ENCODE data around the gene HOMER3.

Gene HOMER3

DNA sequence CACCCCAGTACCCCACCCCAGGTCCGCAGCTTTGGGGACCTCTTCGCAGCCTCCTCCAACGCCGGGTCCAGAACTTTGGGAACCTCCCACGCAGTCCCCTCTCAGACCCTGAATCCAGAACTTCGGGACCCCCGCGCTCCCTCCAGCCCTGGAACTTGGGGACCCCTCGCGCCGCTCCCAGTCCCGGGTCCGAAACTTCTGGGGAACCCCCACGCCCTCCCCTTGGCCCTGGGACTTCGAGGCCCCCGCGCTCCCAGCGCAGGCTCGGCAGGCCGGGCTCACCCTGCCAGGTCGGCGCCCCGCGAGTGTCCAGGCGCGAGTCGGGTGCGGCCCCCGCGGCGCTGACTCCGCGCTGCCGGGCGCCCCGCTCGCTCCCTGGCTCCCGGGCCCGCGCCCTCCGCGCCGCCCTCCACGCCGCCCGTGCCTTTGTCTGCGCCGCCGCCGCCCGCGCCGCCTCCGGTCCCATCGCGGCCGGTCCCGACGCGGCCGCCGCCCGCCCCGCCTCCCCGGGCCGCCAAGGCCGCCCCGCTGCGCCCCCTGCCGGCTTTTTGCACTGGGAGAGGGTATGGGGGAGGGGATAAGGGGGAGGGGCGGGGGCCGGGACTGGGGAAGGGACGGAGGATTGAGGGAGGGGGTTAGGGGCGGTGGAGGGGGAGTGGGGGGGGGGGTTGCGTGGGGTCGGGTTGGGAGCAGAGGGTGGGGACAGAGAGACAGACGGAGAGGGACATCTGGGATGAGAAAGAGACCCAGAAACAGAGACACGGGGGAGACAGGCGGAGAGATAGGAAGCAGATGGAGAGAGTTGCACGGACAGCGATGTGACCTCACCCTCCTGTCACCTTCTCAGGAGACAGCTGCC lies at the start of gene HOMER3:
HOMER3 (minus strand) TSS at position 449 of the 859 bp plus-strand sequence. CDS start 2,235 bp downstream, outside the sequence.
- in situ Hi-C loops (cut with MboI; ENCODE audit: low pct_unique_long_range_greater_than_20kb, low sequenced_read_pairs), result no loop called here
- DNase-seq, result peak; percentile 27

GRCh38 chr19:18990128-18990708 lies 49.2 kb upstream of the HOMER3 start:
- in situ Hi-C loops (cut with MboI; ENCODE audit: low pct_unique_long_range_greater_than_20kb, low sequenced_read_pairs), result no loop called here

DNA sequence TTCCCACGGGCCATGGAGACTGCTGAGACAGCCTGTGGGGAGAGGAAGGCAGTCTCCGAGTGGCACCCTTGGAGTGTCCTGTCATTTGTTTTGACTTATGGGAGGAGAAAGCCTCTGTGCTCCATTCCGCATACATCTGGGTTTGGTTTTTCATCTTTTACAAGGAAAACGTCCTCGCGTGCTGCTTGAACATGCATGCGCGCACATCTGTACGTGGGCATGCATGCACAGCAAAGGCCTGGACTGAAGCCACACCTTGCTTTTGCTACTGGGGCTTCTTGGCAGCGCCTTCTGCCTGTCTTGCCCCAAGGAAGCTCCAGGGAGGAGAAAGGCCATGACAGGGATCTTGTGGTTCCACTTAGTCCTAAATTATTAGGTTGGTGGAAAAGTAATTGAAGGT lies 48.3 kb upstream of the HOMER3 start:
- in situ Hi-C loops (cut with MboI; ENCODE audit: low pct_unique_long_range_greater_than_20kb, low sequenced_read_pairs), result no loop called here
- no peak for DNase-seq

More at GRCh38 chr19:18990128-18990708, 49.2 kb upstream of the HOMER3 start:
- no peak for DNase-seq

DNA sequence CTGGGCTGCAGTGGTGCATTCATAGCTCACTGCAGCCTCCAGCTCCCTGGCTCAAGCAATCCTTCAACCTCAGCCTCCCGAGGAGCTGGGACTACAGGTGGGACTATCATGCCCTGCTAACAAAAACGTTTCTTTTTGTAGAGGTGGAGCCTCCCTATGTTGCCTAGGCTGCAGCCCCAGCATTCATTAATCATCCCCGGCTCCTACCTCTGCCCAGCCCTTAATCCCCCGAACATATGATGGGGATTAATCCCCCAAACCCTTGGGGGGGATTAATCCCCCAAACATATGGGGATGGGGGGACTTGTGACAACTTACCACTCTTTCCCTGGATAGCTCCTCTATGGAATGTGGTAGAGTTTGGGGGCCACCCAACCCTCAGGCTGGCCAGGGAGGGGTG lies 46.4 kb upstream of the HOMER3 start:
- in situ Hi-C loops (cut with MboI; ENCODE audit: low pct_unique_long_range_greater_than_20kb, low sequenced_read_pairs), result no loop called here
- DNase-seq, result no peak

DNA sequence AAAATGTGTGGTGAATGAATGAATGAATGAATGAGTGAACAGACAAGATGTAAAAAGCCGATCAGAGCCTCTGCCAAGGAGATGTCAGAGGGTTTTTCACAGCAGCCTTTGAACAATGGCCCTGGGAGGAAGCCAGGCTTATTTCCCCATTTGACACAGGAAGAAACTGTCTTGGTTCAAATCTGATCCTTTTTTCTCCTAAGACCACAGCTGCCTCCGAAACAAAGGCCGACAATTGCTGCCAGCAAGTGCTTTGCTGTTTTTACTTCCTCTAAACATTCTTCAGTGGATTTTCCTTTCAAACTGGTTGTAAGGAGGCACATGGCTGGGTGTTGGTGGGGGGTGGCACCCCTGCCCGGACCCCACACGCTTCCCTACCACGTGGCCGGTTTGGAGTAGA lies 44.2 kb upstream of the HOMER3 start:
- in situ Hi-C loops (cut with MboI; ENCODE audit: low pct_unique_long_range_greater_than_20kb, low sequenced_read_pairs), result no loop called here
- peak; percentile 81 for DNase-seq

DNA sequence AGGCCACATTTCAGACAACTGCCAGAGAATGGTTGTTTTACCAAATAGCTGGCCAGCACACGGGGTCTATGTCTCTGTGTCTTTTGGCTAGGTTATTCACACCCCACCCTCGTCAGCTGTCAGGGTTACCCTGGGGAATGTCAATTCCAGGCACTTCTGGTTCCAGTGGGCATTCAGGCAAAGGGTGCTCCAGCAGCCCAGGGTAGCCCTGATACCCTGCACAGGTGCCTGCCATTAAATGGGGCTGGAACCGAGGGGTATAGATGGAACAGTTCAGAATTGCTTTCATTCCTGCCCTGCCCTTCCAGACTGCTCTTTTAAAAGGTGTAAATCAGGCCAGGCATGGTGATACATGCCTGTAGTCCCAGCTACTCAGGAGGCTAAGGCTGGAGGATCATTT lies 43.2 kb upstream of the HOMER3 start:
- no peak for DNase-seq
- in situ Hi-C loops (cut with MboI; ENCODE audit: low pct_unique_long_range_greater_than_20kb, low sequenced_read_pairs), result no loop called here

DNA sequence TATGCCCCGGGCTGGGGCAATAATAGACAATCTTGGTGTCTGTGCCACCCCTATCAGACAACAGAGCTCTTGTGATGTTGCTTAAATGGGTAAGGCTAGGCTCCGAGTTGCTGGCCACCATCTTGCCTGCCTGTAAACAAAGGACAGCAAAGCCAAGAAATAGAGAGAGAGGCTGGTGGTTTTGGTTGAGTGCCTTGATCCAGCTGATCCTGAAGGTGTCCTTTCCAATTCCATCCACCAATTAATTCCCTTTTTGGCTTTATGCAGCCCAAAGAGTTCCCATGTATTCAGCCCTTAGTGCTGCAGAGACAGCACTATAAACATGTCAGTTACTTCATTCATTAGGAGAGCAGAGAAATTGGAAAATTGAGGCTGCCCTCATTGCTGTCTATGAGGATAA lies 41.7 kb upstream of the HOMER3 start:
- DNase-seq, result no peak
- in situ Hi-C loops (cut with MboI; ENCODE audit: low pct_unique_long_range_greater_than_20kb, low sequenced_read_pairs), result no loop called here

- in situ Hi-C loops (cut with MboI; ENCODE audit: low pct_unique_long_range_greater_than_20kb, low sequenced_read_pairs), result no loop called here
- no peak for DNase-seq
Observed at GRCh38 chr19:18980432-18981020, 39.5 kb upstream of the HOMER3 start.

GRCh38 chr19:18978616-18979015 lies 37.6 kb upstream of the HOMER3 start:
- in situ Hi-C loops (cut with MboI; ENCODE audit: low pct_unique_long_range_greater_than_20kb, low sequenced_read_pairs), result no loop called here
- DNase-seq, result no peak

DNA sequence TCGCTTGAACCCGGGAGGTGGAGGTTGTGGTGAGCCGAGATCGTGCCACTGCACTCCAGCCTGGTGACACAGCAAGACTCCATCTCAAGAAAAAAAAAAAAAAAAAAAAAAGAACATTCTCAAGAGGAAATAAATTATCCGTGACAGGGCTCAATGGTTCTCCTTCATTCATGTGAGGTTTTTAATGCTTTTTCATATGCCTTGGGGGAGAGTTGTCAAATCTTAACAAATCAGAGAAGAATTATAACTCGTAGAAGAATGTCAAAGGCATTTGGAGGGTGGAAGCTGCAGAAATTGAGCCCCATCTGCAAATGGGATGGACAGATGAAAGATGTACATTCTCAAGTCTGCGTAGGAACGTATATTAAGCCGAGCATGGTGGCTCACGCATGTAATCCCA lies 34.9 kb upstream of the HOMER3 start:
- in situ Hi-C loops (cut with MboI; ENCODE audit: low pct_unique_long_range_greater_than_20kb, low sequenced_read_pairs), result no loop called here
- no peak for DNase-seq

DNA sequence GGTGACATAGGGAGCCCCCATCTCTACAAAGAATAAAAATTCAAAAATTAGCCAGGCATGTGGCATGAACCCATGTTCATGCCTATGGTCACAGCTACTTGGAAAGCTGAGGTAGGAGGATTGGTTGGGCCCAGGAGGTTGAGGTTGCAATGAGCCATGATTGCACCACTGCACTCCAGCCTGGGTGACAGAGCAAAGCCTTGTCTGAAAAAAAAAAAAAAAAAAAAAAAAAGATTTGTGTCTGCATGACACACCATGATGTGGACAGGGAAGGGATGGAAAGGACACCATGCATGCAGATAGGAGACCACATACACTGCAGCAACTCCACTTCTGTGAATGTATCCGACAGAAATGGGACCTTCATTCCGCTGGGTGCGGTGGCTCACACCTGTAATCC lies 34.0 kb upstream of the HOMER3 start:
- no peak for DNase-seq
- in situ Hi-C loops (cut with MboI; ENCODE audit: low pct_unique_long_range_greater_than_20kb, low sequenced_read_pairs), result no loop called here

- in situ Hi-C loops (cut with MboI; ENCODE audit: low pct_unique_long_range_greater_than_20kb, low sequenced_read_pairs), result no loop called here
- DNase-seq, result no peak
Observed at GRCh38 chr19:18972851-18973250, 31.8 kb upstream of the HOMER3 start.

DNA sequence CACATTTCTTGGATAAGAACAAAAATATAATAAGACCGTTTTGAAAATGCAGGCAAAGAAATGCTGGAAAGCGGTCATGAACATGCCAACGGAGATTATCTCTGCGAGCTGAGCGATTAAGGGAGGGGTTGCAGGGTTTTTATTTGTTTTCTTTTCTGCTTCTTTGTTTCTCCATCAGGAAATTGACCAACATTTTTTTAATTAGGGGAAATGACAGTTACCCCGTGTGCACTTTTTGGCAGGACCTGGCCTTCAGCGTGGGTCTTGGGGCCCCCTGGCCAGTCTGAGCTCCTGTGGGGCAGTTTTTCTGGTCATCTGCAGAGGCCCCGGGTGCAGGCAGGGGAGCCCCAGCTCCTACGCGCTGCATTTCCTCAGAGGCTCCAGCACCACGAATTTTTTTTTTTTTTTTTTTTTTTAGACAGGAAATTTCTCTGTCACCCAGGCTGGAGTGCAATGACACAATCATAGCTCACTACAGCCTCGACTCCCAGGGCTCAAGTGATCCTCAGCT lies 31.3 kb upstream of the HOMER3 start:
- in situ Hi-C loops (cut with MboI; ENCODE audit: low pct_unique_long_range_greater_than_20kb, low sequenced_read_pairs), result no loop called here
- peak; percentile 78 for DNase-seq

DNA sequence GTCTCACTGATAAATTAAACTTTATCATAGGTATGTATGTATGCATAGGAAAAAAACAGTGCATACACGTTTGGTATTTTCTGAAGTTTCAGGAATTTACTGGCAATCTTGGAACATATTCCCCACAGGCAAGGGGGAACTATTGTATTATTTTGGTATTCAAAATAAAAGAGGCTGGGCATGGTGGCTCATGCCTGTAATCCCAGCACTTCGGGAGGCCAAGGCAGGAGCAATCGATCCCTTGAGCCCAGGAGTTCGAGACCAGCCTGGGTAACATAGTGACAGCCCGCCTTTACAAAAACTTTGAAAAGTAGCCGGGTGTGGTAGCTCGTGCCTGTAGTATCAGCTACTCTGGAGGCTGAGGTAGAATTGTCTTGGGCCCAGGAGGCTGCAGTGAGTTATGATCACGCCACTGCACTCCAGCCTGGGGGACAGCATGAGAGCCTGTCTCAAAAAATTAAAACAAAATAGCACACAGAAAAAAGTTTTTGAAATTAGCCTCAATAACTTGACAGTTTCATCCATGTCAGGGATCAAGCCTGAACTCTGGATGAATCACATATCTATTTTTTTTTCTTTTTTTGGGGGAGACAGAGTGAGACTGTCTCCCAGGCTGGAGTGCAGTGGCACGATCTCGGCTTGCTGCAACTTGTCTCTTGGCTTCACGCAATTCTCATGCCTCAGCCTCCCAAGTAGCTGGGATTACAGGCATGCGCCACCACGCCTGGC lies 29.1 kb upstream of the HOMER3 start:
- in situ Hi-C loops (cut with MboI; ENCODE audit: low pct_unique_long_range_greater_than_20kb, low sequenced_read_pairs), result no loop called here
- DNase-seq, result no peak

DNA sequence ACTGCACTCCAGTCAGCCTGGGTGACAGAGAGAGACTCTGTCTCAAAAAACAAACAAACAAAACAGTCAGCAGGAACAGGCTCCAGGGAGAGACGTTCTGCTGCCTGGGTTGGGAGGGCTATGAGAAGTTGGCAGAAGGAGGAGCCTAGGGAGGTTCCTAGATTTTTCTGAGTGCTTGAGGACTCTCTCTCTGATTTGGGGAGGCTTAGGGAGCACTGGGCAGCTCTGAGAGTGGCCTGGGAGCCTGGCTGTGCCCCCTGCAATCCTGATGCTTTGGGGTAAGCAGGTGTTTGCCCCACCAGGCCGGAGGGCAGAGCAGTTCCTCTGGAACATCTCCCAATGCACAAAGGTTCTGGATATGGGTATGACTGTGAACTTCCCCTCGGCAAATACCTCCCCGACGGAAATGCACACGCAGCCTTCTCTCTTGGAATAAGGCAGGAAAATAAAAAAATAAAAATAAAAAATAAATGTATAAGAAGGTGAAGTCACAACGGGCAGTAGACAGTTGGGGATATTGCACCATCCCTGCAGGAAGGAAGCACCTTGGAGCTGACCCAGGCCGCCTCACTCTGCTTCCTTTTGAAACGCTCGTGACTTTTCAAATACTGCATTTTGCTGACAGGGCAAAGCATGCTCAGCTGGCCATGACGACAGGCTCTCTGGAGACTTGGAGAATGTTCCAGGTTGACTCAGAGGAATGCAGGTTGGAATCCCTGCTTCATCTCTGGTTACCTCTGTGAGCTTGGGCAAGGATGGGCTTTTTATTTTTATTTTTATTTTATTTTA lies 26.5 kb upstream of the HOMER3 start:
- in situ Hi-C loops (cut with MboI; ENCODE audit: low pct_unique_long_range_greater_than_20kb, low sequenced_read_pairs), result no loop called here
- peak; percentile 71 for DNase-seq

- in situ Hi-C loops (cut with MboI; ENCODE audit: low pct_unique_long_range_greater_than_20kb, low sequenced_read_pairs), result no loop called here
- DNase-seq, result peak; percentile 52
Observed at GRCh38 chr19:18966307-18966706, 25.3 kb upstream of the HOMER3 start.

GRCh38 chr19:18964121-18964520 lies 23.1 kb upstream of the HOMER3 start:
- DNase-seq, result no peak
- in situ Hi-C loops (cut with MboI; ENCODE audit: low pct_unique_long_range_greater_than_20kb, low sequenced_read_pairs), result no loop called here

DNA sequence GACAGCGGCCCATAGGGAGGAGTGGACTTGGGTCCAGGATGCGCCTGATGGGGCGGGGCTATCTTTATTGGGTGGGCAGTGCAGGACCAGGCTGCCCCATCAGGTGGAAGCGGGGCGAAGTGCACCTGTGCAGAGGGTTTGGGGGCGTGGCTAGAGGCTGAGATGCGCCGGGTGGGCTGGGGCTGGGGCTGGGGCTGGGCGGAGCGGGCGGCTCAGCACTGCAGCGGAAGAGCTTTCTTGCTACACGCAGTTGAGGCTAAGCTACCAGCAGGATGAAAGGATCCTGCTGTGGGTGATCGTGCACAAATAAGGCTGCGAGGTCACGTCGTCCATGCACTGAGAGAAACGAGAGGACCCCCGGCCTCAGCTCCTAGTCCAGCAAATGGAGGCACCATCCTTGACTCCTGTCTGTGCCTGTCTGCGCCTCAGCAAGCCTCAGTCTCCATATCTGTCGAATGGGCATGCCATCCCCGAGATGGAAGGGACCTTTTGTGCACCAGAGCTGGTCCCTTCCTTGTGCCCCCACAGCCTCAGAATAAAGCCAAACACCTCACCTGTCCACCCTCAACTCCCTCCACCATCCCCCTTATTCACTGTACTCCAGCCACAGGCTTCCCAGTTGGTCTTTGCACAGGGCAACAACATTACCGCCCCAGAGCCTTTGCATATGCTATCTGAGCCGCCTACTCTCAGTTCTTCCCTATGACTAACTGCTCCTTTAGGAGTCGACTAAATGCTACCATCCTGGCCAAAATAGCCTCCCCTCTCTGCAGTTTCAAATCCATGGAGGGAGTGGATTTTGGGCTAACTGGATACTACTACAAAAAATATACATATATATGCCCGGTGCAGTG lies 21.0 kb upstream of the HOMER3 start:
- DNase-seq, result no peak
- in situ Hi-C loops (cut with MboI; ENCODE audit: low pct_unique_long_range_greater_than_20kb, low sequenced_read_pairs), result no loop called here
